Amygdala (tissue), 56 donors: ENCODE measurements around the gene TMEM123.

Source experiments
- DNase-seq, 56 donors: peaks; one replicate each; lab custom pipeline; 2025; lab: John Stamatoyannopoulos, UW

TMEM123 gene

GRCh38 chr11:102428696-102429095 lies 23.9 kb downstream of the TMEM123 start:
- DNase-seq: no peak

DNA sequence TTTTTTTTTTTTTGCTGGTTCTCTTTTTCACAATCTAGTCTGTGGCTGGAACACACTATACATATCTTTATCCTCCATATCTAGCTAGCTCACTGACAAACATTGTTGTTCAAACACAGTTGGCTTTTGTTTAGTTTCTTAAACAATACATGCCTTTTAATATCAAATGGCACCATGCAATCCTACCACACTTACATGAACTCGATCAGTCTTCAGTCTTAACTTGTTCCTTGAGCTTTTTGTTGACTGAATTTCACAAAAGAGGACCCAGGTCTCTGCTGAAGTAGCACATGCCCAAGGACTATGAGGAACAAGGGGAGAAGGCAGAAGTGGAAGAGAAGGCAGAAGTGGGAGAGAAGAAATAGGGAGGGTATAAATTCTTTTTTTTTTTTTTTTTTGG lies 25.5 kb downstream of the TMEM123 start:
- no peak for DNase-seq

- DNase-seq: no peak
These were observed 26.0 kb downstream of the TMEM123 start for GRCh38 chr11:102426570-102426969.

DNA sequence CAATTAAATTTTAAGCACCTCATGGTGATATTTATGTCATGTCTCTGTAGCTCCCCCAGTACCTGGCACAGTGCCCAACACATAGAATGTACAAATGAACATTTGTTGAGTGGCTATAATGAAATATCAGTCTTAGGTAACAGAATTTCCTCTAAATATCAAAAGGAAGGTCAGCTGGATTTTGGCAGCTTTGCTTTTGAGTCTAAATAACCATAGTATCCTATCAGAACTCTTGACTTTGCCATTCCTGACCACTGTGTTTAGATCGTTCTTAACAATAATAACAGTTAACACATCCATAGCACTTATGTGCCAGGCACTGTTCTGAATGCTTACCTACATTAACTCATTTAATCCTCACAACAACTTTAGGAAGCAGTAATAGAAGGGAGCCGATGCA lies 26.6 kb downstream of the TMEM123 start:
- peak in 2 of 56 donors; percentile 20 to 27 for DNase-seq

GRCh38 chr11:102423936-102424335 lies 28.6 kb downstream of the TMEM123 start:
- DNase-seq: no peak

GRCh38 chr11:102422817-102423712 lies 29.5 kb downstream of the TMEM123 start:
- DNase-seq: peak in 4 of 56 donors; percentile 9 to 42 (median 21)

- peak in 10 of 56 donors; percentile 19 to 76 (median 34) for DNase-seq
These were observed 31.3 kb downstream of the TMEM123 start for GRCh38 chr11:102421261-102421660.

- DNase-seq: no peak
These were observed 32.0 kb downstream of the TMEM123 start for GRCh38 chr11:102420547-102420946.

GRCh38 chr11:102419181-102419580 lies 33.4 kb downstream of the TMEM123 start:
- no peak for DNase-seq

DNA sequence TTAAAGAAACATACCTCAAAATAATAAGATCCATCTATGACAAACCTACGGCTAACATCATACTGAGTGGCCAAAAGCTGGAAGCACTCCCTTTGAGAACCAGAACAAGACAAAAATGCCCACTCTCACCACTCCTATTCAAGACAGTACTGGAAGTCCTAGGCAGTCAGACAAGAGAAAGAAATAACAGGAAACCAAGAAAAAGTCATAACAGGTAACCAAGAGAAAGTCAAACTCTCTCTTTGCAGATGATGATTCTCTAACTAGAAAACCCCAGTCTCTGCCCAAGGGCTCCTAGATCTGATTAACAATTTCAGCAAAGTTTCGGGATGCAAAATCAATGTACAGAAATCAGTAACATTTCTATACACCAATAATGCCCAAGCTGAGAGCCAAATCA lies 35.6 kb downstream of the TMEM123 start:
- DNase-seq: no peak

DNA sequence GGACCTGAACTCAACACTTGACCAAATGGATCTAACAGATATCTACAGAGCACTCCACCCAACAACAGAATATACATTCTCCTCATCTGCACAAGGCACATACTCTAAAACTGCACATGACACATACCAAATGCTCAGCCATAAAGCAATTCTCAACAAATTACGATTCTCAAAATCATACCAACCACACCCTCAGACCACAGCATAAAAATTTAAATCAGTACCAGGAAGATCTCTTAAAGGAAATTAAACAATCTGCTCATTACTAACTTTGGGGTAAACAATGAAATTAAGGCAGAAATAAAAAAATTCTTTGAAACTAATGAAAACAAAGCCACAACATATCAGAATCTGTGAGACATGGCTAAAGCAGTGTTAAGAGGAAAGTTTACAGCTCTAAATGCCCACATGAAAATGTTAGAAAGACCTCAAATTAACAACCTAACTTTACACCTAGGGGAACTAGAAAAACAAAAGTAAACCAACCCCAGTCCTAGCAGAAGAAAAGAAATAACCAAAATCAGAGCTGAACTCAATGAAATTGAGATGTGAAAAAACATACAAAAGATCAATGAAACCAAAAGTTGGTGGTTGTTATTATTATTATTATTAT lies 37.2 kb downstream of the TMEM123 start:
- no peak for DNase-seq

DNA sequence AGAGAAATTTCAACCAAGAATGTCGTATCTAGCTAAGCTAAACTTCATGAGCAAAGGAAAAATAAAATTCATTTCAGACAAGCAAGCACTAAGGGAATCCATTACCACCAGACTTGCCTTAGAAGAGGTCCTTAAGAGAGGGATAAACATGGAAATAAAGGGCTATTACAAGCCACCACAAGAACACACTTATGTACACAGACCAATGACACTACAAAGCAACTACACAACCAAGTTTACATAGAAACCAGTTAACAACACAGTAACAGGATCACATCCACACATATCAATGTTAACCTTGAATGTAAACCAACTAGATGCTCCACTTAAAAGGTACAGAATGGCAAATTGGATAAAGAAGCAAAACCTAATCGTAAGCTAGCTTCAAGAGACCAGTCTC lies 38.0 kb downstream of the TMEM123 start:
- DNase-seq: no peak

DNA sequence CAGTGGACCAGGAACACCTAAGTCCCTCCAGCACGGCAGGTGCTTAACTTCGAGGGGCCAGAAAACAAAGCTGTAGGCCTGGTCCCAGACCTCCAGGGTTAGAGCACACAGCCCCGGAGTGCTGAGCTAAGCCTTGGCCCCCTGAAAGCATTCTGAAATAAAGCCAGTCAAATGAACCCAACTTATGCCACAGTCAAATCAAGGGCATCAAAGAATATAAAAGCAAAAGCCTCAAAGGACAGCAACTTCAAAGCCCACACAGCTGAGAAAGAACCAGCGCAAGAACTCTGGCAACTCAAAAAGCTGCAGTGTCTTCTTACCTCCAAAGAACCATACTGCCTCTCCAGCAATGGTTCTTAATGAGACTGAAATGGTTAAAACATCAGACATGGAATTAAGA lies 39.1 kb downstream of the TMEM123 start:
- DNase-seq: no peak

DNA sequence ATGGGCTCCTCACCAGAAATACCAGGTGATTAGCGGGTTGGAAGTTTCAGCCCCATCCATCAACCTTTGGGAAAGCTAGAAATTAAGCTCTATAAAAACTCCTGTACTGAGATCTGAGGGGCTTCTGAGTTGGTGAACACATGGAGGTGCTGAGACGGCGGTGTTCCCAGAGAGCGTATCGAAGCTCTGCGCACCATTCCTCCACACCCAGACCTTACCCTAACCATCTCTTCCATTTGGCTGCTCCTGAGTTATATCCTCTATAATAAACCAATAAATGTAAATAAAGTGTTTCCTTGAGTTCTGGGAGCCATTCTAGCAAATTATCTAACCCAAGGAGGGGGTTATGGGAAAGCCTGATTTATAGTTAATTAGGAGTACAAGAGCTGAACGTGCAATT lies 41.4 kb downstream of the TMEM123 start:
- no peak for DNase-seq

DNA sequence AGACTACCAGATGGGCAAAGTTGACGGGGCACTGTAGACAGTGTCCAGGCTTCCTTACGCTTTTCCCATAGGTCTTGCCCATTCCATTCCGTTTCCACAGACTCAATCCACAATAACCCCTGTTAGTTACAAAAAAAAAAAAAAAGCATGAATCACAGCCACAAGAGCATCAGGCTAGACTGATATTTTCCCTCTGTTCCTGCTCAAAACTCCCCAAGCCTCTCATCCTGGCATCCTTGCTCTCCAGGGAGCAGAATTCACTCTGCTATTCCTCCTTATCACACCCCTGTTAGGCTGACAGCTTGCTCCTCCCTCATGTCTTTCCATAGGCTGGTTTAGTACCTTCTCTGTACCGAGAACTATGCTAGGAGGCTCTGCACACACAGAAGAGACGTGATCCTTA lies 42.2 kb downstream of the TMEM123 start:
- no peak for DNase-seq

DNA sequence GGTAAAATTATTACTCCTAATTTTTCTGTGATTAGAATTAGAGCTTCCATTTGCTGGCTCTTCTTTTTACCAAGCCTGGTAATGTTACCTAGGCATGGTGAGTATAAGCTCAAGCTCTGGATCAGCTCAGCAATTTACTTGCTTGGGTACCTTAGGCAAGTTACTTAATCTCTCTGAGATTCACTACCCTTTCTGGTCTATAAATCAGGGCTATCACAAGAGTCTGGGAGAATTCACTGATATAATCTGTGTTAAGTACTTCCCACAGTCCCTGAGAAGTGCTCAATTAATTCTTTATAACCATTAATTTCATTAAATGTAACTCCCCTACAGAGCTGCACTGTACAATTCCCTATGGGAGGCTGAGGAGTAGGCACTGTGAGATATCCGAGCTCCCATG lies 44.2 kb downstream of the TMEM123 start:
- no peak for DNase-seq

GRCh38 chr11:102407901-102408300 lies 44.7 kb downstream of the TMEM123 start:
- no peak for DNase-seq

- DNase-seq: no peak
These were observed 46.5 kb downstream of the TMEM123 start for GRCh38 chr11:102406099-102406498.

GRCh38 chr11:102405501-102405900 lies 47.1 kb downstream of the TMEM123 start:
- no peak for DNase-seq

DNA sequence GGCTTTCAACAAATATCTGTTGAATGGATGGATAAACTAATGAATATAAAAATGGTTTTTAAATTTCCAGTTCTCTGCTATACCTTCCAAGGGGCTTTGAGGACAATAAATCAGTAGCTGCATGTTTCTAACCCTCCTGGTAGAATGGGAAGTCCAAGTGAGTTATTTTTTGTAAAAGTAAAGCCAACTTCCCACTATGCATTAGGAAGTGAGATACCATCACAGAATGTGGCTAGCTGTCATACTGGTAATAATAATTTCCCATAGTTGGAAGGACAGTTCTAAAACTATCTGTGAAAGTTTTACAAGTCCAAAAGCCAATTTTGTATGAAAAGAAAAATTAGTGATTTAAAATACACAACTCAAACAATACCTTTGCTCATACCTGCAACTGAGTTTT lies 50.0 kb downstream of the TMEM123 start:
- DNase-seq: no peak

GRCh38 chr11:102401905-102402304 lies 50.7 kb downstream of the TMEM123 start:
- DNase-seq: no peak

- DNase-seq: no peak
These were observed 52.0 kb downstream of the TMEM123 start for GRCh38 chr11:102400603-102401002.
